ENCODE data around the gene APOL2. TPM values are rescaled to one million over a fixed set of nuclear protein-coding genes. Genes with fewer than 3 reads are reported as not detected.
"Not testable (repeated sequence)": the region's sequence is repeated elsewhere in the genome, so short reads cannot be mapped to it uniquely, and the experiment has no call there.

APOL2 gene
- total RNA-seq, 4 donors from 2014 or later = 15.6 to 96.2 (median 60.3) TPM

- no peaks in the 10 kb centered on the region for H3K27me3 ChIP-seq
- TF ChIP-seq CTCF (IDR thresholded peaks at IDR 0.05) = no peak
- no peak for TF ChIP-seq POLR2A (IDR thresholded peaks at IDR 0.05)
- H3K36me3 ChIP-seq = no peaks in the 10 kb centered on the region
- H3K27ac ChIP-seq = peak overlapping the region; percentile 76 to 86
- no peaks in the 10 kb centered on the region for H3K9me3 ChIP-seq
- H3K4me1 ChIP-seq = peaks cover 19 to 23% of the 10 kb centered on the region in 2 donors
- peak; percentile 50 to 73 for DNase-seq
- intact Hi-C loops (cut with DNase I; ENCODE audit: low total_unique reads) = no loop called here
- H3K4me3 ChIP-seq = no peak overlapping the region
These were observed 19.6 kb upstream of the APOL2 start for GRCh38 chr22:36258701-36259614.

- DNase-seq = no peak
- intact Hi-C loops (cut with DNase I; ENCODE audit: low total_unique reads) = no loop called here
- Histone ChIP-seq H3K27ac (peak overlapping the region; percentile 76 to 86), H3K9me3 (no peaks in the 10 kb centered on the region), H3K36me3 (no peaks in the 10 kb centered on the region), H3K4me1 (peaks cover 19 to 23% of the 10 kb centered on the region in 2 donors), H3K4me3 (no peak overlapping the region), H3K27me3 (no peaks in the 10 kb centered on the region)
- TF ChIP-seq CTCF (IDR thresholded peaks at IDR 0.05) = no peak
- no peak for TF ChIP-seq POLR2A (IDR thresholded peaks at IDR 0.05)
These were observed 18.8 kb upstream of the APOL2 start for GRCh38 chr22:36257948-36258670.

GRCh38 chr22:36257308-36257707, 18.0 kb upstream of the APOL2 start:
- peak overlapping the region; percentile 76 to 86 for H3K27ac ChIP-seq
- no peak overlapping the region for H3K4me3 ChIP-seq

GRCh38 chr22:36256478-36256877, 17.2 kb upstream of the APOL2 start:
- no peak for TF ChIP-seq CTCF (IDR thresholded peaks at IDR 0.05)
- TF ChIP-seq POLR2A (IDR thresholded peaks at IDR 0.05) = no peak
- H3K27me3 ChIP-seq = no peaks in the 10 kb centered on the region
- H3K27ac ChIP-seq = peak overlapping the region; percentile 10 to 86
- peaks cover 19 to 23% of the 10 kb centered on the region in 2 donors for H3K4me1 ChIP-seq
- H3K9me3 ChIP-seq = no peaks in the 10 kb centered on the region
- no peaks in the 10 kb centered on the region for H3K36me3 ChIP-seq
- no peak overlapping the region for H3K4me3 ChIP-seq
- intact Hi-C loops (cut with DNase I; ENCODE audit: low total_unique reads) = no loop called here
- no peak for DNase-seq

More at GRCh38 chr22:36257308-36257707, 18.0 kb upstream of the APOL2 start:
- no peaks in the 10 kb centered on the region for H3K27me3 ChIP-seq
- H3K36me3 ChIP-seq = no peaks in the 10 kb centered on the region
- DNase-seq = no peak
- peaks cover 19 to 23% of the 10 kb centered on the region in 2 donors for H3K4me1 ChIP-seq
- no peaks in the 10 kb centered on the region for H3K9me3 ChIP-seq
- intact Hi-C loops (cut with DNase I; ENCODE audit: low total_unique reads) = no loop called here
- TF ChIP-seq CTCF (IDR thresholded peaks at IDR 0.05) = no peak
- TF ChIP-seq POLR2A (IDR thresholded peaks at IDR 0.05) = no peak

GRCh38 chr22:36255572-36255971, 16.2 kb upstream of the APOL2 start:
- H3K9me3 ChIP-seq; H3K4me3 ChIP-seq; H3K27me3 ChIP-seq; intact Hi-C loops (cut with DNase I; ENCODE audit: low total_unique reads); DNase-seq; H3K36me3 ChIP-seq: not testable (repeated sequence)
- Histone ChIP-seq H3K4me1 (peaks cover 19 to 23% of the 10 kb centered on the region in 2 donors), H3K27ac (peak overlapping the region; percentile 87 to 94)

Data from uterus (tissue), 4 donors.